ENCODE results near the gene ZBTB16.

ZBTB16 gene

DNA sequence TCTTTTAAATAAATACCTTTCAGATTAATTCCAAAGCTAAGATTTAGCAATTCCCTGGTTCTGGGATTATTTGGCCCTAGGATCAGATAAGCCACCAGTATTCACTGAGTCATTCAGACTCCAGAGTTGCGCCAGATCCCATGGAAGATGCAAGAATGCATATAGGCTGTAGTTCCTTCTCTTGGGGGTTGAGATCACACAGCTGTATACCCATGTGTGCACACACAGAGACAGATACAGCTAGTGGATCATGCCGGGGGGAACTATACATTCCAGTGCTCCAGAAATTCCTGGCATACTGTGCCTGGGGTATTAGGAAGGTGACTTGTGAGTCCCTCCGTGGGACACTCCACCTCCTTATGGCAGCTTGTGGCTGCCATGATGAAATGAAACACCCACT lies 75.4 kb downstream of the ZBTB16 start:
- no peak for DNase-seq

- DNase-seq, result no peak
Observed at GRCh38 chr11:114135737-114136151, 76.2 kb downstream of the ZBTB16 start.

DNA sequence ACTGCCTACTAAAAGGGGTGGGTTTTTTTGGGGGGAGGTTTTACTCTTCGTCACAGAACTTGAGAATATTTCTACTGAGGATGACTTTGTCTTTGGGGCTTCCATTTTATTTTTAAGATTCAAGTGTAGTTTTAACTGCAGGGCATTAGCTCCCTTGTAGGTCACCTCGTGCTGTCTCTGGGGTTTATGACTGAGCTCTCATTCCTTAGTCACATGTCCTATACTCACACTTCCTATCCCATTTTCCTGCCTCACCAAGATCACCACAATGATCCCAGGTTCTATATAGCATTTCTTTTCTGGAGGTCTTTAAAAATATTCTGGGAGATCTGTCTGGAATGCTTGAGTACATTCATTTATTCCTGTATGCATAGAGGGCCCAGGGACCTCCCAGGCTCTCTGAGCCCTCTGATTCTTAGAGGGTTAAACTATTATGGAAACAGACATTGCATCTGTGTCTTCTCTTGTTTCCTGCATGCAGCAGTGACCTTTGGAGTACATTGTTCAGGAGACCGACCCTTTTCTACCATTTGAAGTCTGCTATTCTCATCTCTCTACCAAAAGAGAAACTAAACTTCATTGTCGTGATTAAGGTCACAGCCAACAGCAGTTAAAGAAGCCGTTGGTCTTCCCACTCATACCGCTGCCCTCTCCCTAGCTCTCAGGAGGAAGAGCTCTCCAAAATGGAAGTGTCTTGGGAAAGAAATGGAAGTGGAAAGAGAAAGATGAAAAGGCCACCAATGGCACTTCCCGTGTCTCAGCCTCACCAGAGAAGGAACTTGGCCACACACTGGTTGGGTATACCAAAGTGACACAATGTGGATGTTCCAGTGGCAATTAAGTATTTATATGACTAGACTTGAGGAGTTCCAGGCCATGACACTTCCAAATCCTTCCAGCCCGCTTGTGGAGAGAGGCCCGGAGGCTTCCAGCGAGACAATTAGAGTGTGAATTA lies 77.5 kb downstream of the ZBTB16 start:
- no peak for DNase-seq

DNA sequence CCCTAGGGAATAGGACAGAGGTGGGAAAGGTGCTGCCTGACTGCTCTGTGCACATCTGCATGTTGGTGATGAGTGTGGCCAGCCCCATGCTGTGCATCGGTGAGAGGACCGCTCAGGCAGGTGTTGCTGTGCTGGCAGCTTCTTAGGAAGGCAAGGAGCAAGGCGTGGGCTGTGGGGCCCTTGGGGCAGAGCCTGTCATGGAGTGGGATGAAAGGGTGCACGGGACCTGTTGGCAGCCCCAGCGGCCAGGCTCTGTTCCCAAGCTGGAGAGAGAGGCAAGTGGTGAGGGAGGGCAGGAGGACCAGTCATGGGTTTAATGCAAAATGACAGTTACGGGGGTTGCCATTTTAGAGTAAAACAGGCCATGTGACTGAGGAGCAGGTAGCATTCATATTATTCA lies 78.3 kb downstream of the ZBTB16 start:
- no peak for DNase-seq

GRCh38 chr11:114138411-114138810 lies 78.9 kb downstream of the ZBTB16 start:
- no peak for DNase-seq

- DNase-seq, result no peak
Observed at GRCh38 chr11:114140826-114141225, 81.3 kb downstream of the ZBTB16 start.

GRCh38 chr11:114141863-114142580 lies 82.5 kb downstream of the ZBTB16 start:
- DNase-seq, result no peak

GRCh38 chr11:114142707-114143106 lies 83.2 kb downstream of the ZBTB16 start:
- no peak for DNase-seq

- DNase-seq, result no peak
Observed at GRCh38 chr11:114145166-114145775, 85.8 kb downstream of the ZBTB16 start.

DNA sequence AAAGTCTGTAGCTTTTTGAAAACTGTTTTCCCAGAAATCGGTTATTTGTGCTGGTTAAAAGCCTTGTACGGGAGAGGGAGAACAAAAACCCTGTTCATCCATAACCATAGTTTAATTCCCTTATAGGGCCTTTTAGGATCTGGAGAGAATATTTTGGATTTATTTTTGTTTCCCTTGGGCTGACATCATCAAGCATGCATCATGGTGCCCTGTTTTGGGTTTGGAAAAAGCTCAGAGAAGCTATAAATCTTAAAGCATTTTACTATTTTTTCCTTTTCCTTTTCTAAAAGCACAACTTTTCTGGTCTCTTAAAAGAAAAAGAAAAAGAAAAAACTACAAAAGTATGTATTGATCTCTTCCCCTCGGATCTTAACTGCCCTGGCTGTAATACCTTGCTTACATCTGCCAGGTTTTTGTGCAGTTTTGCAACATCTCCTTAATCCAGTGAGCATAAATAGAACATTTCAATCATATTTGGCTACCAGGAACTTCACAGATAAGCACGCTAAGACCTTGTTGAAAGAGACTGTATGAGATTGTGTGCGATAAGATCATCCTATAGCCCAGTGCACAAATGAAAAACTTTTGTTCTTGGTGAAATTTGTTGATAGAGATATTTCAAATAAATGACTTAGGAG lies 88.0 kb downstream of the ZBTB16 start:
- no peak for DNase-seq

DNA sequence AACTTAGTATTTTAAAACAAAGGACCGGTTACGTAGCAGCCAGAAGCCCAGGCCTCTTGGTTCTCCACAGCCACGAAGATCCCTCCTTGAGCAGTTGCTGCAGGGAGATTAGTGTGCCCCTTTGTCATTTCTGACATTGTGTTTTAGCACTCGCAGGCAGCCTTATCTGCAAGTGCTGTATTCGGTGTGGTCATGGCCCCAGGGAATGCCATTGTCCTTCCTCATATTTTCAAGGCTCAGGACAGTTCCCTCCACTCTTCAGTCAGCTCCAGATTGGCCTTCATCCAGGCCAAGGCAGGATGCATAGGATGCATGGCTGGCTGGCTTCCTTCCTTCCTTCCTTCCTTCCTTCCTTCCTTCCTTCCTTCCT lies 88.5 kb downstream of the ZBTB16 start:
- no peak for DNase-seq

- DNase-seq, result no peak
Observed at GRCh38 chr11:114149689-114150407, 90.3 kb downstream of the ZBTB16 start.

DNA sequence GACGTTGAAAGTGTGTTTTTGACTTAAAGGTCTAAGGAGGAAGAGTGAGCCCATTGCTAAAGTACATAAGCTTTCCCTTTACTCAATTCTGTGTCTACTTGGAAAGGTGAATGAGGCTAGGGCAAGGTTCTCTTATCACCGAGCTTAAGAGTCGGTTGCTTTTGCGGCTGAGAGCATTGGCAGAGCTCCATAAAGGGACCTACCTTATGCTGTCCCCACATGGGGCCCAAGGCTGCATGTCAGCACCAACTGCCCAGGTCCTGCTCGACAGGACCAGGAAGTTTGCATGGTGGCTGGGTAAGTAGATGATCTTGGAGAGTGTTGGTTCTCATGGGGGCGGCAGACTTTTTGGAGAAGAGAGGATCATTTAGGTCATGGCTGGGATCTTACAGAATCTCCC lies 91.2 kb downstream of the ZBTB16 start:
- no peak for DNase-seq

GRCh38 chr11:114151631-114152030 lies 92.1 kb downstream of the ZBTB16 start:
- DNase-seq, result no peak

DNA sequence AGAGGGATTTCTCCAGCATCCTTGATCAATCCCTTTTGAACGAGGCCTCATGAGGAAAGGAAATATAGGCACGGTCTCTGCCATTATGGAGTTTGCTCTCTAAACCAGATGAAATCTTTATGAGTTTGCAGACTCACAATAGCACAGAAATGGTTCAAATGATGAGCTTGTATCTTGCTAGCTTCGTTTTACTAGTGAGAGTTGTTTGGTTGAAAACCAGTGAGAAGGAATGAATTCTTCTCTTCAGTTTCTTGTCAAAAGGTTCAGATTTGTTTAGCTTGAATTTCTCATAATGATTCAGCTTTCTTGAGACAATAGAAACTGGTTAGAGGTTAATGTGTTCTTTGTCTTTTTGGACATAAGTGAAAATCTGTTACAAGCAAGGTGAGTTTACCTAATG lies 92.7 kb downstream of the ZBTB16 start:
- DNase-seq, result no peak

GRCh38 chr11:114152785-114153184 lies 93.3 kb downstream of the ZBTB16 start:
- no peak for DNase-seq

DNA sequence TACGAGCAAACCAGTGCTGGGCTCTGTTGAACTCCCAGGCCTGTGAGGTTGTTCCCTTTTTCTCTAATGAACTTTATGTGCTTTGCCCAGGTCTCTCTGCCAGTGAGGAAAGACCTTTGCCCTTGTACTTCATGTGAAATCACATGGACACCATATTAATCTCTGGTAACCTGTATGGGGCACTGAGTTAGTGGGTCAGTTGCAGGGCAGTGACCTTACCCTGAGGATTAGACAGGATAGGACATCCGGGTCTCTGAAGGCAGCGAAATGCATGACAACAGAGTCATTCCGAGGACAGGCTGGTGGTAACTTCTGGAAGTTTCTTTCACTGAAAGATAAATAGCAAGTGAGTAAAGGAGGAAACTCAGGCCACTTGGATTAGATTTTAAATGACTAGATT lies 93.7 kb downstream of the ZBTB16 start:
- no peak for DNase-seq

DNA sequence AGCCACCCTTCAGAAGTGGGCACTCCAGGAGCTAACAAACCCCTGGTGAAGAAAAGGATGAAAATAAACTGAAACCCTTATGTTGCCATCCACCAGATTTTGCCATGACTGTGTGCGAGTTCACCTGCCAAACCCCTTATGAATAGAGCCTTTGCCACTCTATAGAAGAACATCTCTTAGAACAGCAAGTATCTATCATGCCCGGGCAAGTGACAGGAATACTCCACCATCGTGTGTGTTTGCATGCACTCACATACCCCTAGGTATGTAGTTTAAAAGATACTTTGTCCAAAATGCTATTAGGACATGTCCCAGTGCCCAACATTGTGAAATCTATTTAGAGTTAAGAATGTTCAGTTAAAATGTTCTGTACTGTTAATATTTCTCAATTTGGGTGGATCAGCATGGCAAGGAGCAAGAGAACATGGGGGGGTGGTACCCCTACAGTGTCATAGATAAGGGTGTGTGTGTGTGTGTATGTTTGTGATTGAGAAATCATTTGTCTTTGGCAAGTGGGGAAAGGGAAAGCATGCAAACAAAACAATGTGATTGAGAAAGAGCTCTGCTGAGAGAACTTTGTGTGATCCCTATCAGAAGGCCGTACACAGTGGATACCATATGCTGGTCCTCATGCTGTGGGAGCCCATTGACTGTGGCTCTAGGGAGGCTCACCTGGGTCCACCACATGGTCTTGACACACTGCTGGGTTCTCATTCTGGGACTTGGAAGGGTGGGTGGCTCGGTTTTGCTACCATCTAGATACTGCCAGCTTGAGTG lies 94.9 kb downstream of the ZBTB16 start:
- DNase-seq, result no peak

DNA sequence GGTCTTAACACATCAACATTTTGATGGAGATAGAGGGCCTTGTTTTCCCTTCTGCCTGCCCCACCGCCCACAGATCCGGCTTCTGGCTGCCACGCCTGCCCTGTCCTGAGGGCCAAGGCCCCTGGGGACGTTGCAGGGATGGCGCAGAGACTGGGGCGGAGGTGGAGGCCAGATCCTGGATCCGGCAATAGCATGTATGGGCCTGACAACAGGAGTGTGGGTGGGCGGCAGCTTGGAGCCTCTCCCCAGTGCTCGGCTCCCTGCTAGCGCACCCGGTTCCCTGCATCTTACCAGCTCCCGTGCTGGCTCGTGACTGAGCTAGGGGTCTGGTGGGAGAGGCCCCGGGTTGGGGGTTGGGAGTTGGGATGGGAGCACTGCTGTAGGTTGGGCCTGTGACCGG lies 95.6 kb downstream of the ZBTB16 start:
- DNase-seq, result no peak

DNA sequence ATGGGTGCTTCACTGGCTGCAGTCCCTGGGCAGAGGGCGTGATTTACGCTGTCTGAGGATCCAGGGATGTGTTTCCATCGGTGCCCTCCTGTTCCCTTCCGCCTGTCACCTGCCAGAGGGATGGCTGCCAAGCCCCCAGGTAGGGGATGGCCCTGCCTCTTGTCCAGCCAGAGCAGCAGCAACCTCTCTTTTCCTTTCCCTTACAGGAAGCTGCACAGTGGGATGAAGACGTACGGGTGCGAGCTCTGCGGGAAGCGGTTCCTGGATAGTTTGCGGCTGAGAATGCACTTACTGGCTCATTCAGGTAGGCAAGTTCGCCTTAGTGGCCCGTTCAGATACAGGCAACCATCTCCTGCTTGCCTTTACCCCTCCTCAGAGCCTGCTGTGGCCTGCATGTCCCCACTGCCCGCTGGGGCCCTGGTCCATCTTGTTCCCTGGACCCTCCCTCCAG lies 96.6 kb downstream of the ZBTB16 start:
- no peak for DNase-seq

- no peak for DNase-seq
Observed at GRCh38 chr11:114156782-114157181, 97.3 kb downstream of the ZBTB16 start.
